CD4-positive, alpha-beta T cell treated with Interleukin-12 subunit alpha and Interleukin-12 subunit beta, for 1 hour (primary cell): Measurements from ENCODE around the gene LOXL4.
A peak's percentile ranks its signal among the peaks of the same experiment; 100 is the strongest.

ENCODE experiments used
- DNase-seq: peaks from one replicate; pipeline ENCODE4 v3.0.0-alpha.2; 2020

The LOXL4 gene

DNA sequence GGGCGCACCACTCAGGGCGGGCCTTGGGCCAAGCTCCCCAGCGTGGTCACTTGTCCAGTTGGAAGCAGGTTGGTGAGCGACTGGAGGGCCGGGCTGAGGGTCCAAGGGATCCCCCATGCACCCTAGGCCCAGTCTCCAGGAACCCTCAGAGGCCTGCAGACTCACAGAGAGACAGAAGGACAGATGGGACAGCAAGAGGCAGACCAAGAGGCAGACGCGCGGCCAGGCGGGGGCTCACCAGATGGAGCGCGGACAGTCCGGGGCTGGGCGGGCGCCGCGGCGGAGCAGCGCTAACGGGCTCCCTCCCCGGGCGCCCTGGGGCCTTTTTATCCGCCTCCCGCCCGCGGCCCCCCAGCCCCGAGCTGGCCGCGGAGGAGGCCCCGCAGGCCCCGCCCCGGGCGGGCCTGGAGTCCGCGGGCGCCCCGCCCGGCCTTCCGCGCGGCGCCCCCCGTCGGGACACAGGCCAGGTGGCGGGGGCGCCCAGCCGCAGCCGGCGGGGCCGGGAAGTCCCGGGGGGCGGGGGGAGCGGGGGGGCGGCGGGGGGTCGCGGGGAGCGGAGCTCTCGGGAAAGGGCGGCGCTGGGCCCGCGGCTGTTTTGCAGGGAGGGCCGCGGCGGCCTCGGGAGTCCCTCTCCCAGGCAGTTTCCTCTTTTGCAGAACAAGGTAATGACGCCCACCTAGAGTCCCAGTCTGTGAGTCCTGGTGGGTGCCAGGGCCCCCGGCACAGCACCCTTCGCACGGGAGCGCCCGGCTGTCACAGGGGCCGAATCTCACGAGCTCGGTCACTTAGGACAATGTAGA is at the start of gene LOXL4:
LOXL4 (minus strand) TSS at position 301 of the 800 bp plus-strand sequence. CDS start 5,175 bp downstream, outside the sequence.
- no peak for DNase-seq

DNA sequence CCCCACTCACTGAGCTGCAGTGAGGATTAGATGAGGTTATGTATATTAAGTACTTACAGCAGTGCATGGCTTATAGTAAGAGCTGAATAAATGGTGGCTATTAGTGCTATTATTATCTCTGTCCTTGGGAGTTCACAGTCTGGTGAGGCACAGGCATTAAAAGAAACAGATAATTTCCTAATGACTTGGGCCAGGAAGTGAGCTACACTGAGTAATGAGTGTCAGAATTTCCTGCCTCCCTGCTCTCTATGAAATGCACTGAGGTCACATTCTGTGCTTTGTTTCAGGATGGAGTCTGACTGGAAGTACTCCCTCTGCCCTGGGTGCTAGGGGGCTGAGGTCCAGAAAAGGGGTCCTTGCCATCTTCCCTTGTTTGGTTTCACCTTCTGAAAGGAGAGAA is 48.7 kb upstream of the LOXL4 start:
- DNase-seq: no peak

DNA sequence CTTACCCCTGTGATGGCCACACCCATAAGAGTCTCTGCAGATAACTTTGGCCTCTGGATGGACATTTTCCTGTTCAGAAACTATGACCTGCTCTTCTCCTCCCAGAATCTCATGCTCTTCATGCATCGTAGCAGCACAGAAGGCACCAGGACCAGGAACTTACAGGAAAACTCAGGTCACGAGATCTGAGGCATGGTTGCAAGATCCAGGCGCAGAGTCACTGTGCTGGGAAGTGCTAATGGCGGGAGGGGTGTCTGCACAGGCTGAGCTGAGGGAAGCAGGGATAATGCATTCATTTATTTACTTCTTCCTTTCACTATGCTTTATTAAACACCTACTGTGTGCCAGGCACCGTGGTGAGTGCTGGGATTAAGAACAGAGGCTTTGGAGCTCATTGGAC is 48.2 kb upstream of the LOXL4 start:
- no peak for DNase-seq

DNA sequence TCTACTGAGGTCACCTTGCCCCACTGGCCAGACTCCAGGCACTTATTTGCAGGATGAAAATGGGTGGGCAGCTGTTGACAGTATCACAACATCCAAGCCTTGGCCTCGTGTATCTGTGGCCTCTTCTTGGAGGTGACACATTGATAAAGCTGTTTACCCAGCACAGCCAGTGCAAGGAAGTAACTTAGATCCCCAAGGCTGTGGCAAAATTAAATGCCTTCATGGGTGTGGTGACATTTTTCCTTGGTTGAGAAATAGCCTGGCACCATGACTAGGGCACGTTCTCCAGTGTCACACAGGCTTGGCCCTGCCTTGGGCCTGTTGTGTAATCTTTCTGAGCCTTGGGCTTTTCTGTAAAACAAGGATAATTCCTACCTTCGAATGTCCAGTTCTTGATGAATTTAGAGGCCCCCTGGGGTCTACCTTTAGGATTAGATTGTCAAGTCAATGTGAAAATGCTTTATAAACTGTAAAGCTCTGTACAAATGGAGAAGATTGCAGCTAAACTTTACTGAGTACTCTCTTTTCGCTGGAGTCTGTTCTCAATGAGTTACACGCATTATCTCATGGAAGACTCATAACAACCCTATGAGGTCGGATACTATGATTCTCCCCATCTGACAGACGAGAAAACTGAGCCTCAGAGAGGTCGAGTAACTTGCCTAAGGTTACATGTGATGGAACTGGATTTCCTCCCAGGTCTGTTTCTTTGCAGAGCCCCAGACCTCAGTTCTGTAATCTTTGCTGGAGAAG is 46.7 kb upstream of the LOXL4 start:
- DNase-seq: no peak

DNA sequence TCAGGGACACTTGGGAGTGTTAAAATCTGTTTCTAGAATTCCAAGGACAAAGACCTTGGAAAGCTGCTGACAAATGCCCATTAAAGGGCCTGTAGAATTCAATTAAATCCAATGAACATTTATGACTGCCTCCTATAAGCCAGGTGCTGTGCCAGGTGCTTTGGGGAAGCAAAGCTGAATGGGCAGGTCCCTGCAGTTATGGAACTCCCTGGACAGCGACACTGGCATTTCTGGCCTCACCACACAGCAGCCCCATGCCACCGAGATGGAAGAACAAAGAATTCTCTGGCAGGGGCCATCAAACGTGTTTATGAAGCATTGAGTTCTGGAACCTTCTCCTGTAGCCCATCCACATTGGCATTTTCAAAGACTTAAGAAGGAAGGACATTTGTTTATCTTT is 45.6 kb upstream of the LOXL4 start:
- no peak for DNase-seq

DNA sequence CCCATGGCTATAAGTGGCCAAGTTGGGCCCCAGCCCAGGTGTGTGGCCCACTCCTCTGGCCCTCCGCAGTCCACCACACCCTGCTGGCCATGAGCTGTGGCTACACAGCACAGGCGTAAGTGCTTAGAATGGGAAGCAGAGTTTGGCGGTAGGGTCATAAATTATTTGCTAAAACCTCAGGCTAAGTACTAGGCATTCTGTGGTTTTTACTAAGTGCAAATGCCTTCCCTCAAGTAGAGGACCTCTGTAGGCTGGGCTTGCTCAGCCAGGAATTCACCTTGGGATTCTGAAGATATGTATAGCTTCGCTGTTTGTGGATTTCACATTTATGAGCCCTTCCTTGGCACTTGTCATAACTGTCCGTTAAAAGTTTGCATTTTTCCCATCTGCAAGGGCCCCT is 44.8 kb upstream of the LOXL4 start:
- DNase-seq: no peak

DNA sequence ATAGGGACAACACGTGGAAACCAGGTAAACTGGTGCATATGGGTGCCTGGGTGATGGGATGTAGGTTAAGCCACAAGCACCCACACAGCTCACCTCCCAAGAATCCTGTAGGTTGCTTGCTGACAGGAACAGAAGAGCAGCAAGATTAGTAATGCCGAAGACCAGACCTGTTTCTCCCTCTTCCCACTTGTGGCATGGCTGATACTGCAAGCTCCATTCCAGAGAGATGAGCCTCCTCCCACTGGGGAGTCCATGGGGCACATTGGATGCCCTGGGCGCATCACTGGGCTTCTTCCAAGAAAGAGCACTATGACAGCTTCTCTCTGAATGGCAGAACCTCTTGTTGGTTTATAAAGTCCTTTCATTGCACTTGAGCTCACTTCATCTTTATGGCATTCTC is 44.4 kb upstream of the LOXL4 start:
- DNase-seq: no peak

DNA sequence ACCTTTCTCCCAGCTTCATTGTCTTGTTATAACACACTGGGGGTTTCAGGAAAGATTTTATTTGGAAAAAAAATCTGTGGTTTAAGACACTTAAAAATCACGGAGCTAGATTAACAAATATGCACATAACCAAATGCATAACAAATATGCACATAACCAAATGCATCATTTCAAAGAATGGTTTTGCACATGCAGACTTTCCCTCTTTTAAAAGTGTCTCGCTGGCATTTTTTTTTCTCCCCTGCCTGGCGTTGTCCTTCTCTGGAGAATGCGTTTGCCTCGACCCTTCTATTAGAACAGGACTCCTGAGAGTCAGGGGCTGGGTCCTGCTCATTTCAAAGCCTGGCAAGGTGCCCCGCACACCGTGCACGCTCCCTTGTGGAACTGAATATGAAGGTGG is 42.7 kb upstream of the LOXL4 start:
- DNase-seq: no peak

DNA sequence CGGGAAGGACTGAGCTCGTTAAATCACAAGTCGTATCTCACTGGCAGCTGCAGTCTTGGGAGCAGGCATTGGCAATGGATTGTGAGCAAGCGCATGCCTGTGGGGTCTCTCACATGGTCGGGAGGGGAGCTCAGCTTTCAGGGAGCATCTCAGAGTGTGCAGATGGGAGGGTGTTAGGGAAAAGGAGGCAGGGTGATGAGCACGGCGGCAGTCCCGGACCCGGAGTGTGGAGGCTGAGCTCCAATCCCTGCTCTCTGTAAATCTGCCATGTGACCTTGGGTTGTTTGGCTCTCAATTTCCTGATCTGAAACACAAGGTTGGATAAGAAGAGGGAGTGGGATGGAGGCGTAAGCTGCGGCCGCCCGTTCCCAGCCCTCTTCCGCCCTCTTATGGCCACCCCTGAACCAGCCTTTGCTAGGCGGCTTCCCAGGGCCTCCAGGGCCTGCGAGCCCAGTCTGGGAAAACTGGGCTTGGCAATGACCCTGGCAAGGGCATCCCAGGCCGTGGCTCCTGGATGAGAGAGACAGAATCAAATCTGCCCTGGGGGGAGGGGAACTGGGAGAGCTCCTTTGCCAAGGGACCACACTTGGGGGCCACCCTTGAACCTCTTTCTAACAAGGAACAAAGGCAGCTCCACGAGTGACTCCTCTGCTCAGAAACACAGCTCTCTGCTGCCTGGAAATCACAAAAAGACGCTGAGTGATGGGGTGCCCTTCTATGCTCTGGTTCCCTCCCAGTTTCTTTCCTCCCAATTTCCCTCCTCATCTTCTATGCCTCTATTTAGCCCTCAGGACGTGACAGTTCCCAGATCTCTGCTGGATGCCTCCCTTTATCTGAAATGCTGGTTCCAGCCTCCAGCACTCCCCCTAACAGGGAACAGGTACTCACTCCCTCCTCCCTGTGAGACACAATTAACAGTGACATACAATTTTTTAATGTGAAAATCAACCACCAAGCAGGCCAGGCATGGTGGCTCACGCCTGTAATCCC is 41.7 kb upstream of the LOXL4 start:
- peak; percentile 14 for DNase-seq

DNA sequence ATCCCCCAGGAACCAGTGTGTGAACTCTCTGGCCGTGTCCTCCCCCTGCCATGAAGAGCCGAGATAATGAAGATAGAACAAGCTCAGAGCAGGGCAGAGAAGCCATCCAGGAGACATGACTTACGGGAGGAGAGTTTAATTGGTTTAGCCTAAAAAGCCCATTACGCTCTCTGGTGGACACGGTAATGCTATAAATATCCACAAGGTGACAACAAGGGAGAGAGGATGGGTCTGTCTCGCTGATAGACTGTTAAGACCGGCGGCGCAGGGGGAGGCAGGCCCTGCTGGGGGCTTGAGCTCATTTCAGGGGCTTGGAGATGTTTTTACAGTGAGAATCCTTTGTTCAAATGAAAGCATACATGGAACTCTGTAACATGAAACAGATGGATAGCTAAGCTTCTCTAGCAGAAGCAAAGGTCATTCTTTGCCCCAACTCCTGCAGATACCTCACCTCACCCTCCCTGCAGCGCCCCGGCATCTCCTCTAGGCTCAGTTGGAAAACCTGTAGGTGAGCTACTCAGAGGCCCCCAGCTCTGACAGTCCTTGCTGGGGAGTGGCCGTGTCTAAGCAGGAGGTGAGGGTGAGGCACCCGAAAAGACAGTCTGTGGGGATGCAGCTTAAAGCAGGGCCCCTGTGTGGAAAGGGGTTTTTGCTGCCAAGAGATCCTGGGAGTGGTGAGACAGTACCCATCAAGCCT is 40.8 kb upstream of the LOXL4 start:
- no peak for DNase-seq

DNA sequence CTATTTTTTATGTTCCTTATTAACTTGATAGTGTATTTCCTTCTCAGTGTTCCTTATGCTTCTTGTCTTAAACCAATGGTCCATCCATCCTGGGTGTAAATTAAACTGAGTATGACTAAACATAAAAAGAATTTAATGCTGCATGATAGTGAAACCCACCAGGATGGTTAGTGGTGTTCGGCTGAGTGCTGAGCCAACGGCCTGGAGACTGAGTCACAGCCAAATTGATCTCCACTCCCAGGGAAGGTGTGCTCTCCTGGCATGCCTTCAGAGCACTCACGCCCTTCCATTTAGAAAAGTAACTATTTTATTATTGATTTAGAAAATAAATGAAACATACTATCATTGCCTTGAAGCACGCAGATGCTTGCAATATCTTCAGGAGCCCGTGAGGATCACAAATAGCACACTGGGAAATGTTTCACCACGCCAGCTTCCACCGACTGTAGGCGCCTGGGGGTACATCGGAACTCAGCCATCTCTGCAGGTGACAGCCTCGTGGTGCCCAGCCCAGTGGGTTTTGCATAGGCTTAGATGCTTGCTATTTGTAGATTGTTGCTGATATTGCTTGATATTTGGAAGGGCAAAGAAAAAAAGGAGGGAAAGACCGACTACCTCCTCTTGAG is 40.0 kb upstream of the LOXL4 start:
- DNase-seq: no peak

DNA sequence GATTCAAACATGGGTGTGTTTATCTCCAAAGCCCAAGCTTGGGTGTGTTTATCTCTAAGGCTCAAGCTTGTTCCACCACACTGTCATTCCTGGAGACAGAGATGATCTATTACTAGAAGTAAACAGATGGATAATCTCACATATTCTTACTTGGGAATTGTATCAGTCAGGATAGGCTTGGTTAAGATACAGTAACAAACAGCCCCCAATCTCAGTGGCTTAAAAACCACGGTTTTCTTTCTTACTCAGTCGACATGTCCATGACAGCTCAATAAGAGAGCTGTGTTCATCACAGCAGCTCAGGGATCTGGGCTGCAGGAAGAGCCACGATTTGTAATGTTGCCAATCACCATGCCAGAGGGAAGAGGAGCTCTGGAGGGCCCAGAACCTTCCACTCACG is 38.5 kb upstream of the LOXL4 start:
- no peak for DNase-seq

DNA sequence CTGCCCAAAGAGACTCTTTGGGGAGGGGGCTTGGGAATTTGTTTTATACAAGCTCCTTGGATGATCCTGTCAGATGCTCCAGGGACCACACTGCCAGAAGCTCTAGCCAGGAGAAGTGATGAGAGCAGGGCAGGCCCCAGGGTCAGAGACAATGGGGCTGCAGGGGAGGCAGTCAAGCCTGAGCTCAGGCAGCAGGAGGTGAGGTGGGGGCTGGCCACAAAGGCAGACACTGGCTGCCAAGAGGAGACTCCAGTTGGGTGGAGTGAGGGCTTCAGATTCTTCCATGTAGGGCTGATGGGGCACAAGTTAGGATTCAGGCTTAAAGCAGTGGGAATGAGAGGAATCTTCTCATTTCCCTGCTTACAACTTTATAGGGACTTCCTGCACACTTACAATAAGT is 35.6 kb upstream of the LOXL4 start:
- DNase-seq: no peak

DNA sequence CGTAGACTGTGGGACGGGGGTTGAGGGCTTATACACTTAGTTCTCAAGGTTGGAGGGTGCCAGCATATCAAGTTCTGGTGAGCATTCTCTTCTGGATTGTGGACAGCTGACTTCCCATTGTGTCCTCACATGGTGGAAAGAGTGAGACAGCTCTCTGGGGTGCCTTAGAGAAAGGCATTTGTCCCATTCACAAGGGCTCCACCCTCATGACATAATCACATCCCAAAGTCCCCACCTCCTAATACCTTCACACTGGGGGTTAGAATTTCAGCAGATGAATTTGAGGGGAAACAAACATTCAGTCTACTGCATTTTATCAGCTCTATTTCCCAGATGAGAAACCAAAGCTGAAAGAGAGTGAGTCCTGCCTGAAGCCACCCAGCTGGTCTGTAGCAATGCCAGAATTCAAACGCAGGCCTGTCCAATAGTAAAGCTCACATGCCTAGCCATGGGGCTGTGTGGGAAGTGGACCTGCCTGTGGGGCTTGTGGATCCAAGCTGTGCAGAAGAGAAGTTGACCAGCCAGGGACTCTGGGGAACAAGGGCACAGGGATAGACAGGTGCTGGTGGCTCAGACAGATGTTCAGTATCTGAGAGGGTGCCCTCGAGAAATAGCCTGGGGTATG is 34.9 kb upstream of the LOXL4 start:
- no peak for DNase-seq

DNA sequence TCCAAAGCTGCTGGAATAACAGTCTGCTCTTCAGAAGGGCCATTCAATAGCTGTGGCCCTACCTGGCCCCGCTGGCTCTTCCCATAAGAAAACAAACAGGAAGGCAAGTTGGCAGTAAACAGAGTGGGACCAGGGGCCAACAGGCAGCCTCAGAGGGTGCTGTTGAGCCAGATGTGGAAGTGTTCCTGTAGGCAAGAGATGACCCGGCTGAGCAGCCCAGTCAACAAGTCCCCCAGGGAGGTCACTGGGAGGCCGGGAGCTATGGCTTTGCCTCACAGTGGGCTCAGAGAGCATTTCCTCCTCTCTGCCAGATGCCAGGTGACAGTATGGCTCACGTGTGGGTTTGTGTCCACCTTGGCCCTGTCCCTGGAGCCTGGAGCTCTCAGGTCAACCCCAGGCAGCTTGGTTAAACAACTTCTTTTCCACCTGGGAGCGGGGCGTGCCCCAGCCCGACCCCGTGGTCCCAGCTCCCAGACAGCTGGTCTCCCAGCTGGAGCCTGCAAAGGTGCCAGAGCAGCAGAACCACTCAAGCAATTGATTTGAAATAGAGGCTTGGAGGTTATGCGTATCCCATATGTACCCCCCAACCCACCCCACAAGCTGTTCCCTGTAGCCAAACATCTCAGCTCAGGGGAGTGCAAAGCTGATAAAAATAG is 33.8 kb upstream of the LOXL4 start:
- no peak for DNase-seq

DNA sequence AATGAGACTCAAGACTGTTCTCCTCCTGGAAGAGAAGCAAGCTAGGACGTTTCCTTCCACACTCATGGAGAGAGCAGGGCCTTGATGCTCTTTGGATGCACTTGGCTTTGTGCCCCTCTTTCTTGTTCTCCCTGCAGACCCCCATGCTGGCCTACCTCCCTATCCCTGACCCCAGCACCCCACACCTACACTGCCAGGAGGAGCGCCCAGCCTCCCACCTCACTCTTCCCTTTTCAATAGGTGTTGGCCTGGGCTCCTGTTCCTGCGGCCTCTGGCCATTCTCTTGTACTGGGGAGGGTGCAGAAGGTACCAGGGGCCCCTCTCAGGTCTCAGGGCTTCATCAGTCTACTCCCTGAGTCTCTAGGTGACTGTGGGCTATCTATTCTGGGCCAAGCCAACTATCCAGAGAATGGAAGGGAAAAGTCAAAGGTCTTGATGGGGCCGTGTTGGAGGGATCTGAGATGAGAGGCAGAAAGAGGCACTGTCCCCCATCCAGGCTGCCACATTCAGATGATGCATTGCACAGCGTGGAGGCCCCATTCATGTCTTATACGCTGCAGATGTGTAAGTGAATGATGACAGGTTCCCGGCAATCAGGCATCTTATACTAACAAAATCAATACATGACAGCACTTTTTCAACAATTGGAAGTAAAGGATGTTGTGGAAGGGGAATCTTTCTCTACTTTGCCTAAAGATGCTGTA is 32.7 kb upstream of the LOXL4 start:
- DNase-seq: no peak

DNA sequence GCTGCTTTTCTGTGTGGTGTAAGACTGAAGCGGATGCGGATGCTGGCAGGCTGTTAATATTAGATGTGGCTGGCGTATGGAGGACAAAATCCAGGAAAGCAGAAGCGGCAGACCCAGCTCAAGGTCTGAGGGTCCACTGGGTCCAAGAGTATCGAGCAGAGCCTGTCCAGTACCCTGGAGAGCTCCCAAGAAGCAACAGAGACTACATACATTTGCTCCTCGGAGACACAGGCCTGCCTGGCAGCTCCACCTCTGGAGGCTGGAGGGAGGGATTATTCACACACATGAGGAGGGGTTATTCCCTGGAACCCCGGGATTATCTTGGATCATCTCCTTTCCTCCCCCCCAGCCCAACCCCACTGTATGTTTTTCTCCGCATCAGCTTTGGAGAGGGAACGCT is 31.3 kb upstream of the LOXL4 start:
- DNase-seq: no peak

DNA sequence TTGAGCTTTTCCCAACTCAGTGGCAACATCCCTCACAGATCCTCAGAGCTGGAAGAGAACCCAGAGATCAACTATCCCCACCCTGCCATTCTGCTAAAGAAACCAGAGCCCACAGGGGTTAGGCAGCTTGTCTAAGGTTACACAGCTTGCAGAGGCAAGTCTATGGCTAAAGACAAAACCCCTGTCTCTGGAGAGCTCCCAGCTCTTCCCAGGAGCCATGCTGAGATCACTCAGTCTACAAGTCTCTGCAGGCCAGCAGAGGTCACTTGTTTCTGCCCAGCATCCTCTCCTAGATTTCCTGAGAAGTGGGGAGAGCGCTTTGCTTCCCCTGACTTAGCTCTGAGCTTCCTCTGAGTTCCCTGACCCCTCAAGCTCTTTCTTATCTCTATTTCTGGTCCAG is 28.5 kb upstream of the LOXL4 start:
- DNase-seq: no peak

DNA sequence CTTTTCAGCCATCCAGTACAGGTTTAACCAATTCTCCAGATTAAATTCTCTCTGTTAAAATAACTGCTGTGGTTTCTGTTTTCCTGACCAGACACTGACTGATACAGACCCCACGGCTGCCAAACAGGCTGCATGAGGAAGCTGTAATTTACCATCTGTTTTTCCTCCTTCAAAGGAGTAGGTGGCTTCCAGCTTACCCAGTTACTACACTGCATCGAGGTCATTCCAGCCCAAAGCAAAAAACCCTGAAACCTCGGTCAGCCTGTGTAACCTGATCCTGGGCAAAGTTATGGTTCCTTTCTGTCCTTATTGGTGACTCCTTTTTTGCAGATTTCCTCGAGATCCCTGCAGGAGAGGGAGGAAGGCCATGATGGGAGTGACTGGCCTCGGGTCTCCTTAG is 27.9 kb upstream of the LOXL4 start:
- no peak for DNase-seq

DNA sequence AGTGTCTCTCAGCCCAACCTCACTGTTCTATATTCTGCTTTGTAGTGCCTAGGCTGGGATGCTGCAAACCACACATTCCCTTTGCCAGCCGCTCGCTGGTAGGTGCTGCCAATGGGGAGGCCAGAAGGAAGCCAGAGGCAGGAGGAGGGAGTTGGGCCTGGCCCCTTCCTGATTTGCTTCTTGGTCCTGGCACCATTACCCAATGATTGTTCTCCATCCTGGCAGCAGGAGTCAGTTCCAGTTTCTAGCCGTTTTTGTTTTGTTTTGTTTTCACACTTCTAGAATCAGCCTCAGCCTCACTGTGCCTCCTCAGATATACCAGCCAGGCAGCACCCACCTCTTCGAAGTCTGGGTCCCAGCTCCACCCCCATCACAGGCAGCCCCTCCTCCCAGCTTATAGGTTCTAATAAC is 27.4 kb upstream of the LOXL4 start:
- DNase-seq: no peak

DNA sequence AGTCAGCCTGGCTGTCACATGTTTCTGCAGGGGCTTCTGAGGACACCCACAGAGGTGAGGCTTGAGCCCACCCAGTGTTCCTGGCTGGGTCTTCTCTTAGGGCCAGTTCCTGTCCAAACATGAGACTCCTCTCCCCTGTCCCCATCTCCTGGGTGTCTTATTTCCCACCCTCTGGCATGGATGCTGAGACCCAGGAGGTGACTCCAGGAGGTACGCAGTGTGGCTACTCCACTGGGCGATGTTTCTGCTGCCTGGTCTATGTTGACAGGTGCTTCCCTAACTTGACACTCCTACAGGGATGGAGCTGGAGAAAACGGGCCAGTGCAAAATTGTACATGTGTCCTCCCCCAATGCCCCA is 26.3 kb upstream of the LOXL4 start:
- no peak for DNase-seq
